ENCODE results near the gene FRMPD4.

The FRMPD4 gene

DNA sequence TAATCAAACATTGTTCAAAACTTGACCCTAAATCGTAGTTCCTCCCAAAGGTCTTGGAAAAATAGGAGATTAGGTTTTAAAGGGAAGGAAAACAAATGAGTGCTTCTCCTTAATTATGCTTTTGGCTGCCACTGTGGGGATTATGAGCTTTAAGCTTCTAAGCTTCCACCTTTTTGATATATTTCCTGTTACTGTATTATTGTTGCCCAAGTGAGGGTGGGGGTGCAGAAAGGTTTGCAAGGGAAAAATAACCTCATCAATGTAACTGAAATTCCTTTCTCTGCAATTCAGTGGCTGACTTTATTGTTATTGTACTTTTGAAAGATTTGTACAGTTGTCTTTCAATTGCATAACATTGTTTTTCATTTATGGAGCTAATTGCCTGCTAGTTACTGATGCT is 285.1 kb downstream of the FRMPD4 start:
- no peak for FAIRE-seq
- DNase-seq (ENCODE audit: insufficient read length, low spot score): no peak

DNA sequence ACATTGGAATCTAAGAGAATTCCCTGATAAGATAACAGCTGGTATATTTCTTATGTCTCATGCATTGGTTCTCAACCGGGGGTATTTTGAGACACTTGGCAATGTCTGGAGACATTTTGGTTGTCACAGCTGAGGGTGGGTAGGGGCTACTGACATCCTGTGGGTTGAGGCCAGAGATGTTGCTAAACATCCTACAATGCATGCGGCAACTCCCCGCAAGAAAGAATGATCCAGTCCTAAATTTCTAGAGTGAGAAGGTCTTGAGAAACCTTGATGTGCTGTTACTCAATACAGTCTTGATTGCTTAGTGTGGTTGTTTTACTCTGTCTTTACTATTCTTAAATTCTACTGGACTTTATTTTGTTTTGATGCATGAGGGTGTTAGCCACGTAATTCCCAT is 287.2 kb downstream of the FRMPD4 start:
- DNase-seq (ENCODE audit: insufficient read length, low spot score): no peak
- FAIRE-seq: no peak

DNA sequence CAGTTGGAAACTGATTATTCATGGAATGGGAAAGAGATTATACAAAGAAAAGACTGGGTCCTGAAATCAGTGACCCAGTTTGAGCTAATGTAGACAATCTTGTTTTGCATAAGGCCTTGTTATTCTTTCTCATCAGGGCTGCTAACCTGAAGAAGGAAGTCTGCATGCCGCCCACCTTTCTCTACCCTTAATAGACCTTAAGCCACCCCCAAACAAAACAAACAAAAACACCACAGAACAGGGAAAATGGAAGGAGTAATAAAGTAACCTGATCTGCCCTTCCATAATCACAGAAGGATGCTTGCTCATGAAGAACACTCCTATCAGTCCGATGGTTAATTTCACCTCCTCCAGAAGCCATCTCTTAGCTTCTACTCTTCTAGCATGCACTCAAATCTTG is 288.1 kb downstream of the FRMPD4 start:
- no peak for DNase-seq (ENCODE audit: insufficient read length, low spot score)

DNA sequence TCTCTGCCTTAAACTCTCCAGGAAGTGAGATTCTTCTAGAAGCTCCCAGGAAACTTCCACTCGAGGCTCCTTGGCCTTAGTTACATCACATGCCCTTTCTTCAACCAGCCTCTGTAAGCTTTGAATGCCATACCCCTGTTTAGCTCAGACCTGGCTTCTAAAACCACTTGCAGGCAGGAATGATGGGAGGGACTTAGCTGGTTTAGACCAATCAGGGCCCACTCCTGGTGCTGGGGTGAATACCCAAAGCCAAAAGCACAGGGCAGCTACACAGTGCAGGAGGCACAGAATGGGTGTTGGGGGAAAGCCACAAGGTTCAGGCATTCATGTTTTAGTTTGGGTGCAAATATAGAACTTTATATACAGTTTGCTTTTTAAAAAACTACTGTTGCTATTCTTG is 296.2 kb downstream of the FRMPD4 start:
- no peak for DNase-seq (ENCODE audit: insufficient read length, low spot score)
- no peak for FAIRE-seq

More for the DNA sequence above, 288.1 kb downstream of the FRMPD4 start:
- no peak for FAIRE-seq

DNA sequence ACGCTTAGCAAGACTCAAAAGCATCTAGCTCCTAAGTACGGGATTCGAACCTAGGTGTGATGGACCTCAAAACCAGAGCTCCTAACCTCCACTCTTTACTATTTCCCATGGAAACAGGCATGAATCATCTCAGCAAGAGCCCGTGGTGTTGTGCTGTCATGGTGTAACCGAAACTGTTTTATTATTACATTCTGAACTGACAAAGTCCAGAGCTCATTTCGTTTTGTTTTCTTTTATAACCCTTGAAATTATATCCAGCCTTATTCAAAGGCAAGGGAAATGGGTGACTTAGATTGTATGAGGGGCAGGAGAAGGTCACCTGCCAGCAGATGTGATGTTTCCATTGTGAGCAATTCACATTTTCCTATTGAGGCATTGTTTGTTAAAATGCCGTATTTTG is 301.1 kb downstream of the FRMPD4 start:
- FAIRE-seq (no peak), DNase-seq (ENCODE audit: insufficient read length, low spot score) (no peak)

DNA sequence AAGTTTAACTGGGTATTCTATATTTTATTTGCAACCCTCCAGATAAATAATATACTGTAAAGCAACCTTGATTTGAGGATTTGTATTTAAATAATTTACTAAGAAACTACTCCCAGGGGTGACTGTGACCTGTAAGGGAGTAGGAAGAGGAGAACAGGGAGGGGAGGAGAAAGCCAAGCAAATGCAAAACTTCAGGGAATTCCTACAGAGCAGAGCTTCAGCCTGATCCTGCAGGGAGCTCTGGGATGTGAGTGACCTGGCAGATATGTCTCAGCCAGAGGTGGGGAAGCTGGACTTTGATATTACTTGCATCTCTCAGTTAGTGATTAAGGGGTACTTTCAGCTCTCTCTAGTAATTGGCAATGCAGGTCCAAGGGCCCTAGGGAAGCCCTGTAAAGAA is 302.0 kb downstream of the FRMPD4 start:
- FAIRE-seq (no peak), DNase-seq (ENCODE audit: insufficient read length, low spot score) (no peak)

DNA sequence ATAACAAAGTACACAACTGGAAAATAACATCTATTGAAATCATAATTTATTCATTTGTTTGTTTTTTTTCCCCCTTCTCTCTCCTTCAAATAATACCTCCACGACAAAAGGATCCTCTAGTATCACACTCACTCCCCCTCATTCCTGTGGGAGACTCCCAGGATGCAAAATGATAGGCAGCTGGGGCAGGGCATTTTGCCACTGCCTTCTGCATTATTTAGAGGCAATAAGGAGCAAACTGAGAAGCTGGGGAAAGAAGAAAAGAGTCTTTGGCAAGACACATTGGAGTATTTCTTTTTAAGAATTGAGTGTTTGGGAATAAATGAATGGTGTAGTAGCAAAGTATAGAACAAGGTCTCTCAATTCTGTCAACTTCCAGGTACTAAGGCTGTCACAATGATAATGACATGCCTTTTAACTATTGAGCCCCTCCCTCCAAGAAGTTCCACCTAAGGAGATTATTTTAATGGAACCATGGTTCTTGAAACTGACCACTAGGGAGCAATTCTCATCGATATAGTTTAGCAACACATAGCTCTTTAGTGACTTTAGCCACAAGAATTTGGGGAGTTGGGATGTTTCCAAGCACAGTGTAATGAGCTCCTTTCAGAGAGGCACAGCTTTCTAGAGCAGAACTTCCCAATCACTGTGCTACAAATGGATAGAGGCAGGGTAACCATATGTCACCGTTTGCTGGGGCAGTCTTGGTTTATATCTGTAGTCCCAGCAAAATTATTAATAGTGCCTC is 303.3 kb downstream of the FRMPD4 start:
- DNase-seq (ENCODE audit: insufficient read length, low spot score): peak; percentile 24
- no peak for FAIRE-seq

DNA sequence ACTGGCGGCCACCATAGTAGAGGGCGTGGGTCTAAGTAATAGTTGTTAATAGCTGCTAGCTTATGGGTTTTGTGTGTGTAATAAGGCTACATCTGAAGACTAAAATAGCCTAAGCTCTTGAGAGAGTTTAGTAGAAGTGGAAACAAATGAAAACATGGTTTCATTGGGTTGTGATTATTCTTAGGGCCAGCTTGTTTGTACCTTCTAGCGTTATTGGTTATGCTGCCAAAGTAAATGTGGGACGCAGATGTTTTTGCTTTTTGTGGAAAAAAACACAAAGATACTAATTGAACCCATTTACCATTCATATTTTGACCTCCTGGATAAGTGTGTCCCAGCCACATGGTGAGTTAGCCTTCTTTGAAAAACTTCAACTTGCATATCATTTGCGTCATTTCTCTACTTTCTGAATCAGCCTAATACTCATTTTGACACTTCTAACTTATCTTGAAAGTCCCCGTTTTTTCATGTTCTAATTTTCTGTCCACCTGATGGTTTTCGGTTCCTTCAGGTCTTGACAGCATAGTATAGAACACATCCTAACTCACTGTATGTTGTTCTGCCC is 305.3 kb downstream of the FRMPD4 start:
- FAIRE-seq: no peak
- no peak for DNase-seq (ENCODE audit: insufficient read length, low spot score)

DNA sequence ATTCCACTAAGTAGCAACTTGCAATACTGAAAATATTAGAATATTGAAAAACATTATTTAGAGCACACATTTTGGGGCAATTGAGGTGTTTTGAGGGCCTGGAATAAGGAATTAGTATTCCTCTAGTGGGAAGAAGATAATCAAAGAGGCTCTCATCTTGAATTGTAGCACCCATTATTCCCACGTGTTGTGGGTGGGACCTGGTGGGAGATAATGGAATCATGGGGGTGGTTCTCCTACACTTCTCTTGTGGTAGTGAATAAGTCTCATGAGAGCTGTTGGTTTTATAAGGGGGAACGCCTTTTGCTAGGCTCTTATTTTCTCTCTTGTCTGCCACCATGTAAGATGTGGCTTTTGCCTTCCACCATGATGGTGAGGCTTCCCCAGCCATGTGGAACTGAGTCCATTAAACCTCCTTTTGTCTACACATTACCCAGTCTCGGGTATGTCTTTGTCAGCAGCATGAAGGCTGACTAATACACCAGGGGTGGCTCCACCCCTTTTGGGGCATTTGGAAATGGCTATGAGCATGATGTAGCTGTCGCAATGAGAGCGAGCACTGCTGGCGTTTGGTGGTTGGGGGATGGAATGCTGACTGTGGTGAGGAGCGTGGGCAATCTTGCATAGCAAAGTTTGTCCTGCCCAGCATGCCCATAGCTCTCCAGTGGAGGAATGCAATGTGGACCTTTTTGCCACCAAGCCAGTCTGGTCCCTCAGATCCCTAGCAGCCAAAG is 308.2 kb downstream of the FRMPD4 start:
- FAIRE-seq: no peak

DNA sequence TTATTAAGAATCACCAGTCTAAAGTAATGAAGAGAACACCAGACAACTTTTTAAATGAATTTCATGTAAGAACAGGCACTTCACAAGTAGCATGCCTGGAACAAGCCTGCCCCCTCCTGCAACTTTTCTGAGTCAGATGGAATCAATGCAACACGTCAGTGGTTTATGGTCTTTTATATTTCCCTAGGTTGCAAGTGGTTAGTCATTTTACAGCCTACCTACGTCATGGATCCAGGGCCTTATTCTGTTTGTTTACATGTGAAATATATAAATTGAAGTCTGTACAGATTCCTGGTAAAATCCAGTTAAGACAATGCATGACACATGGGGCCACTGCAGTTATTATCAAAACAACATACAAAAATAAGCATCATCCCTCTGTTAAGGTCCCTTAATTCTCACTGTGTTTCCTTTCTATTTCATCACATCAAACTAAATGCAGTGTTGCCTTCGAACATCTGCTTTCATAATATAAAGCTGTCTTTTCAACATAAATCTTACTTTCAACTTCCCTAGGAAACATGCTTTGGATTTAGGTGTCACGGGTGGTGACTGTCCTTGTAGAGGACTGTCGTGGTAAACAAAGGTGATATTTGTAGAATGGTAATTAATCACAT is 309.3 kb downstream of the FRMPD4 start:
- FAIRE-seq (no peak), DNase-seq (ENCODE audit: insufficient read length, low spot score) (peak; percentile 27)

More for the DNA sequence above, 308.2 kb downstream of the FRMPD4 start:
- no peak for DNase-seq (ENCODE audit: insufficient read length, low spot score)

DNA sequence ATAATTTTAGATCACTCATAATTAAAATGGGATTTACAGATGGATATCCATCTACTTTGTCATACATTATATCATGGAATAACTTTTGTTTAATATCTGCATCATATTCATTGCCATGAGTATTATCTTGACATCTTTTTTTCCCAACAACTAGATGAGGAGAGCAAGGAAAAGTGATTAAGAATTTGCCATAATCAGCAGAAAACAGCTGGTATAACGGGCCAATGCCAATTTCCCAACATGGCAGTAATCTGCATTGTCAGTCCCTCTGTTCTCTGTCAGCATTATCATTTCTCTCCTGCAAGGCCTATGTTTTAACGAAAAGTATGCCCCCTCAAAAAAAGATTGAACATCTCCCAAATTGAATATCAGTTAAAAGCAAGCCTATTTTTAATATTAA is 314.0 kb downstream of the FRMPD4 start:
- FAIRE-seq (no peak), DNase-seq (ENCODE audit: insufficient read length, low spot score) (no peak)

DNA sequence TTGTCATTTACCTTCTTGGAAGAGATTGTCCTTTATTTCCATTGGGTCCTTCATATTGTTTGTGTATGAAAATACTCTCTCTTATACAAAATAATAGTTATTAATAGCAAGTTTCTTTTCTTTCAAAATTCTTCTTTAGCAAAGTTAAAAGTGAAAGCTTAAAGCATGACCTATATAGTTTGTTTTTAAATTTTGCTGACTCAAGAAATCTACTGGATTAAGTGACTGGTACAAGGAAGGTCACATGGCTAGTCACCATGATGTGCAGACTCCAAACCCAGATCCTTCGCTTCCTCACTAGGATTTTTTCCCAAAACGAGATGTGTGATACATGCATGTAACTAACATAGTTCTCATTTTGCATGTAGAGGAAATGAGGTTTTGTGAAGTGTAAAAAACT is 322.7 kb downstream of the FRMPD4 start:
- FAIRE-seq (no peak), DNase-seq (ENCODE audit: insufficient read length, low spot score) (no peak)

DNA sequence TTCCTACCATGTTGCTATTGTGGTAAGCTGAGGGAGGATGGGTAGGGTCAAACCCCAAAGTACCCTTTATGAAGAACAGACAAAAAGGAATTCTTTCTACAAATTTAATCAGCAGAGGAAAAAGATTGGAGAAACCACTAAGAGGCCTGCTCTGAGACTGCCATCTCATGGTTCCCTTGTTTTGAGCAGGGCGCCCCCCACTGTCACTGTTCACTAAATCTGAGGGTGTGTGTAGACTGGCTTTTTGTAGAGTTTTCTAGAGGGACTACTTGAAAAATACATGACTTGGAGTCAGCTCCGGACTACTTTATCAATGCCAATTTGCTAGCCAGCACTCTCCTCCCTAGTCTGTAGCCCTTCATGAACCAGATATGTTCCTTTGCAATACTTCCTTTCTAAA is 324.8 kb downstream of the FRMPD4 start:
- FAIRE-seq (no peak), DNase-seq (ENCODE audit: insufficient read length, low spot score) (no peak)

DNA sequence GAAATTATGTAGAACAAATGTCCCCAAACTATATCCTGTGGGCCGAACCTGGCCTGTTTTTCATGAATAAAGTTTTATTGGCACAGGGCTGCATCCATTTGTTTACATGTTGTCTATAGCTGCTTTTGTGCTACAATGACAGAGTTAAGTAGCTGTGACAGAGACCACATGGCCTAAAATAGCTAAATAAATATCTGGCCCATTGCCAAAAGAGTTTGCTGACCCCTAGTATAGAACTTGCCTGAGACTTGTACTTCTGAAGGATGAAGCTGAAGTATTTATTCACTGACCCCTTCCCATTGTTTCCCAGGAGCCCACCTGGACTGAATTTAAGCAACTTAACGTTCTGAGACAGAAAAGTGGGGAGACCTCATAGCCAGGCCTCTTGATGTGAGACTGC is 325.6 kb downstream of the FRMPD4 start:
- DNase-seq (ENCODE audit: insufficient read length, low spot score) (no peak), FAIRE-seq (no peak)

DNA sequence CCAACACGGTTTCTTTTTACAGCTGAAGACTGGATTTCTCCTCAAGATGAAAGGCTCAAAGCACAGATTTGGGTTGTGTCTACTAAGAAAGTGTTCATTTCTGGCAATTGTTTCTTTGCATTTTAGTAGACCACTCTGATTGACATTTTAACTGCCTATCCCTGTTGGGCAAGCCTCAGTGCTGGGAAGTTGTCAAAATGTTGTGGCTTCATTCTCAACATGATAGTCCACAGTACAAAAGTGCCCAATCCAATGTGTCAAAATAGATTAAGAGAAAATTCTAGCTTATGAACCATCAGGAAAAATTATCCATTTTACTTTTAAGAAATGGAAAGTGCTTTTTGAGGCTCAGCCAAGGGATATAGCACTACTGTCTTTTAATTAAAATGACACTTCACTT is 329.0 kb downstream of the FRMPD4 start:
- FAIRE-seq (no peak), DNase-seq (ENCODE audit: insufficient read length, low spot score) (no peak)

DNA sequence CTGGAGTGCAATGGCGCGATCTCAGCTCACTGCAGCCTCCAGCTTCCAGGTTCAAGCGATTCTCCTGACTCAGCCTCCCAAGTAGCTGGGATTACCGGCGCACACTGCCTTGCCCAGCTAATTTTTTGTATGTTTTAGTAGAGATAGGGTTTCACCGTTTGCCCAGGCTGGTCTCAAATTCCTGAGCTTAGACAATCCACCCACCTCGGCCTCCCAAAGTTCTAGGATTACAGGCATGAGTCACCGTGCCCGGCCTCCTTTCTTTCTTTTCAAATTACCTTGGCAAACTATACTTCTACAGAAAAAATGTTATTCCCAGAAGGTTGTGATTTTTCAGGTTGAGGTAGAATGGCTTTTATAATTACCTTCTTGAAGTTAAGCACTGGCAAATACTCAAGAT is 331.0 kb downstream of the FRMPD4 start:
- DNase-seq (ENCODE audit: insufficient read length, low spot score) (no peak), FAIRE-seq (no peak)

DNA sequence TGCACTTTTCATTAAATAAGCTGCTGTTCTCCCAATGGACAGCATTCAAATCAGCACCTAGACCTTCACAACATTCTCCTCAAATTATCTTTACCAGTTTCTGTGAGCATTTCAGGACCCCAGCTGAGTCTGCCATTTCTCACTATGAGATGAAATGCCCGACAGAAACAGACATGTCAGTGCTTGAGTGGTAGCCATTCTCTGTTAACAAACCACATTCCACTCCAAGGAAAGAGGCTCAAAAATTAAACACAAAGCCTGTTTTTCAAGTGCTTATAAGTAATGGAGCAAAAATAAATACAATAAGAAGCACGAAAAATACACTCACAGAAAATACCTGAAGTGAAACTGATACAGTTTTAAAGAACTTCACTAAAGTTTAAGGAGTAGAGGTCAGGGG is 332.8 kb downstream of the FRMPD4 start:
- FAIRE-seq (no peak), DNase-seq (ENCODE audit: insufficient read length, low spot score) (no peak)

DNA sequence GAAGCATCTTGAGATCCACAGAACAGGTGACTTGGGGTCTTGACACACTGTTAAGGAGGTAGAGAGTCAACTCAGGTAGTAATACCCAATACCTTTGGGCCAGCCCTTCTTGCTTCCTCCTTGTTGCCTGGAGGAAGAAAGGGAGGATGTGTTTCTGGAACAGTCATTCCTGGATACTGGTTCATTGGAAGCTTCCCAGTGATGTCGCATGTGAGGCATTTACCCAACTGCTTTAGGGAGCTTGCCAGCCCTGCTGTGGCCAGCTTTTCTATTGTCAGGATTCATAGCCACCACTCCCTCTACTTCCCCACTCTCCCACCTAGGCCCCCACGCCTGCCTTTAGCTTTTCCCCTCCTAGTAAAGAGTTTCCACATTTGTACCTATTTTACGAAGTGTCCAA is 342.7 kb downstream of the FRMPD4 start:
- FAIRE-seq: no peak
- DNase-seq (ENCODE audit: insufficient read length, low spot score): peak; percentile 11

DNA sequence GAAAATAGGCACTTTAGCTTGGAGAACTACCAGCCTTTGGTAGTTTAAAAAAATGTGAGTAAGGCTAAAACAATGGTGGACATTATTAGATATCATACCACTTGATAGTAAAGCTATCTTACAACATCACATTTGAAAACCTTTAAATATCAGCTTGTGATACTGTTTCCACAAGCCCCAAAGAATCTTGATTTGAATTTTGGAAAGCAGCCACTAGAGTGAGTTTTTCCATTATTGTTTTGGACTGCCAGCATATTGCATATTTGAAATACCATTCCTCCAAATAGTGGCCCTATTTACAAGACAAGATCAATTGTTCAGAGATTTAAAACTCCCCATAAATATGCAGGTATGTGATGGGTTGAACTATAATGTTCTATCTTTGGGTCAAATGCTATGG is 349.9 kb downstream of the FRMPD4 start:
- DNase-seq (ENCODE audit: insufficient read length, low spot score) (no peak), FAIRE-seq (no peak)

DNA sequence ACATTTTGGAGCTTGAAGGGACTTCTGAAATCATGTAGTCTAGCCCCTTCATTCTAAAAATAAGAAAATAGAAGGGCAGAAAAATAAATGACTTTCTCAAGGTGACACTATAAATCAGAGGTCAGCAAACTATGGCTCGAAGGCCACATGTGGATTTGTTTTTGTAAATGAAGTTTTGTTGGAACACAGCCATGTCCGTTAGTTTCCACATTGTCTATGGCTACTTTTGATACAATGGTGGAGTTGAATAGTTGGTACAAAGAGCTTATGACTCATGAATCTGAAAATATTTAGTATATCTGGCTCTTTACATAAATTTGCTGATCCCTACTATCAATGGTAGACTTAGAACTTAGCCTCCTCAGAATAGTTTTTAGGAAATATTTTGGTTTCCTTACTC is 350.5 kb downstream of the FRMPD4 start:
- DNase-seq (ENCODE audit: insufficient read length, low spot score) (no peak), FAIRE-seq (no peak)

DNA sequence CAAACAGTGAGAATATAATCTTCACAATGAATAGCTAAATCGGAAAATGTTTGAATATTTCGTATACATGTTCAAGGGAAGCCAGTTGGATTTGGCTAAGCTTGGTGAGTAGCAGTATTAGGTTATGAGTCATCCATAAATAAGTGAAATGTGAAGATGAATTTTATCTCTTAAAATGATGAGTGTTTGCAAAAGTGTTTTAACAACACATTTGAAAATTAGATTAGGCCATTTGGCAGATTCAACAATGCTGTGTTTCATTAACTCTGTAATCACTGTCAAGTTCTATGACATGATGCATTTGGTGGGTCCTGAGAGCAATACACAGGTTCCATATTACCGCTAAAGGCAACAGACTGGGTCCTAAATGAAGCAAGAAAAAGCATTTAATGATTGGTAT is 351.1 kb downstream of the FRMPD4 start:
- FAIRE-seq (no peak), DNase-seq (ENCODE audit: insufficient read length, low spot score) (no peak)

All from HTR-8/SVneo (cell line).